Measurements from ENCODE around the gene PLEKHM1. TPM values are rescaled to one million over a fixed set of nuclear protein-coding genes. Genes with fewer than 3 reads are reported as not detected.

PLEKHM1 gene
- total and polyA plus RNA-seq, 10 donors, result 7.4 to 121 (median 80.0) TPM

DNA sequence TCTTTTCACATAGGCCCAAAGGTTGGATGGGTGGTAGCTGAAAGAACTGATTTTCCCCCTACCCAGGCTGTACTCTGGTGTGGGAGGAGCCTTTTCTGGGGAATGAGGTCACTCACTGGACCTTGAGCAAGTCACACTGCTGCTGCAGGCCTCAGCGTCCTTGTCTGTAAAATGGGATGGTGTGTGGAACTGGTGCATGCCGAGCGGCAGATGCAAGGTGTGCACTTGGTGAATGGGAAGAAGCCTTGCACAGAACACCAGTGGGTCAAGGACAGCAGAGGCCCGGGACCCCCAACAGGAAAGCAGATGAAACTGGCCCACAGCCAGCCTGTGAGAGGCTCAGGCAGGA, 96.0 kb downstream of the PLEKHM1 start:
- H3K36me3 ChIP-seq, result peaks cover 0 to 63% (median 58%) of the 10 kb centered on the region in 6 donors
- peaks cover 6 to 18% (median 8%) of the 10 kb centered on the region in 6 donors for H3K4me1 ChIP-seq
- no peak for DNase-seq
- TF ChIP-seq POLR2AphosphoS5 (IDR thresholded peaks at IDR 0.05) (no peak), POLR2A (IDR thresholded peaks at IDR 0.05) (no peak)
- TF ChIP-seq, protein P1, sequence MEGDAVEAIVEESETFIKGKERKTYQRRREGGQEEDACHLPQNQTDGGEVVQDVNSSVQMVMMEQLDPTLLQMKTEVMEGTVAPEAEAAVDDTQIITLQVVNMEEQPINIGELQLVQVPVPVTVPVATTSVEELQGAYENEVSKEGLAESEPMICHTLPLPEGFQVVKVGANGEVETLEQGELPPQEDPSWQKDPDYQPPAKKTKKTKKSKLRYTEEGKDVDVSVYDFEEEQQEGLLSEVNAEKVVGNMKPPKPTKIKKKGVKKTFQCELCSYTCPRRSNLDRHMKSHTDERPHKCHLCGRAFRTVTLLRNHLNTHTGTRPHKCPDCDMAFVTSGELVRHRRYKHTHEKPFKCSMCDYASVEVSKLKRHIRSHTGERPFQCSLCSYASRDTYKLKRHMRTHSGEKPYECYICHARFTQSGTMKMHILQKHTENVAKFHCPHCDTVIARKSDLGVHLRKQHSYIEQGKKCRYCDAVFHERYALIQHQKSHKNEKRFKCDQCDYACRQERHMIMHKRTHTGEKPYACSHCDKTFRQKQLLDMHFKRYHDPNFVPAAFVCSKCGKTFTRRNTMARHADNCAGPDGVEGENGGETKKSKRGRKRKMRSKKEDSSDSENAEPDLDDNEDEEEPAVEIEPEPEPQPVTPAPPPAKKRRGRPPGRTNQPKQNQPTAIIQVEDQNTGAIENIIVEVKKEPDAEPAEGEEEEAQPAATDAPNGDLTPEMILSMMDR (IDR thresholded peaks at IDR 0.05 in 8 of 11, conservative IDR thresholded peaks at IDR 0.05 in 3 of 11), result no peak
- intact Hi-C loops (cut with DNase I; ENCODE audit: low total_unique reads), result no loop called here
- peak overlapping the region in 1 of 8 donors; percentile 17 for H3K27ac ChIP-seq
- H3K27me3 ChIP-seq (replicated peaks in 1 of 7), result peaks cover 0 to 3% (median 0%) of the 10 kb centered on the region in 7 donors
- no peak overlapping the region for H3K4me3 ChIP-seq
- WGBS, 5 donors, result 69 to 83% (median 71%) methylated on average over 4 of the region's 4 CpGs
- no peaks in the 10 kb centered on the region for H3K9me3 ChIP-seq

DNA sequence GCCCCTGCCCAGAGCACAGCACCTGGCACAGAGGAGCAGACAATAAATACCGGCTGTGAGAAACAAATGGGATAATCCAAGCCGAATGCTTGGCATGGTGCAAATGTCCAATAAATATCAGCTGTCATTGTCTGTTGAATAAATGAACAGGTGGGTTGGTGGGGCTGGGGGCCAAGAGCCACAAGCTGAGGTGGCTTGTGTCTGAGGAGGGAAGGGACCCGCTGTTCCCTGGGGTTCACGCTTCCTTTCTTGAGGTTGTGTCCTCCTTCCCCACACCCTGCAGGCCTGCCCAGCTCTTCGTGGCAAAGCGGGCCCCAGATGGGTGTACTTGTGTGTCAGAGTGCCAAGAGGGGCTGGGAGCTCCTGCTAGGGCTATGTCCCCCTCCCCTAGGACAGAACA, 96.4 kb downstream of the PLEKHM1 start:
- no peak overlapping the region for H3K4me3 ChIP-seq
- peaks cover 6 to 18% (median 8%) of the 10 kb centered on the region in 6 donors for H3K4me1 ChIP-seq
- WGBS, 5 donors, result 77 to 91% (median 86%) methylated on average over 6 of the region's 6 CpGs
- H3K9me3 ChIP-seq, result no peaks in the 10 kb centered on the region
- TF ChIP-seq POLR2AphosphoS5 (IDR thresholded peaks at IDR 0.05), result peak in 1 of 3 donors; percentile 14
- TF ChIP-seq, protein P1 (IDR thresholded peaks at IDR 0.05 in 8 of 11, conservative IDR thresholded peaks at IDR 0.05 in 3 of 11), result no peak
- TF ChIP-seq POLR2A (IDR thresholded peaks at IDR 0.05), result no peak
- H3K27me3 ChIP-seq (replicated peaks in 1 of 7), result peaks cover 0 to 8% (median 0%) of the 10 kb centered on the region in 7 donors
- H3K27ac ChIP-seq, result no peak overlapping the region
- intact Hi-C loops (cut with DNase I; ENCODE audit: low total_unique reads), result no loop called here
- H3K36me3 ChIP-seq, result peaks cover 0 to 58% (median 54%) of the 10 kb centered on the region in 6 donors
- no peak for DNase-seq

DNA sequence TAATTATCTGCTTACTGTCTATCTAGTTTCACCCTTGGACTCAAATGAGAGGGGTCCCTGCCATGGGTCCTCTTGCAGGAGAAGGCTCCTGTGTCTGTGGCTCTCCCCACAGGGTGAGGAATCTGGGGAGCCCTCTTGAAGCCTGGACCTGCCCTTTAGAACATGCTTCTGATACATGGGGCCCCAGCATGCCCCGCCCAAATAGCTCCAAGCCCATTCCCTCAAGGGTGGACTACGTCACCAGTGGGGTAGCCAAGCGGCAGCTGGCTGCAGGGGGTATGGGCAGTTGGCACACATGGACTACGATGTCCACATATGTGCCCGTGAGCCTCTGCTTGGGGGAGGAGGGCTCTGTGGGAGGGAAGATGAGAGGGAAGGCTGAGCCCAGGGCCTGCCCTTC, 97.1 kb downstream of the PLEKHM1 start:
- Histone ChIP-seq H3K4me3 (no peak overlapping the region), H3K27me3 (replicated peaks in 1 of 7) (peaks cover 0 to 14% (median 2%) of the 10 kb centered on the region in 7 donors), H3K4me1 (peaks cover 6 to 18% (median 8%) of the 10 kb centered on the region in 6 donors), H3K9me3 (no peaks in the 10 kb centered on the region), H3K36me3 (peaks cover 0 to 52% (median 48%) of the 10 kb centered on the region in 6 donors), H3K27ac (no peak overlapping the region)
- intact Hi-C loops (cut with DNase I; ENCODE audit: low total_unique reads), result no loop called here
- TF ChIP-seq POLR2A (IDR thresholded peaks at IDR 0.05), result no peak
- peak in 2 of 3 donors; percentile 21 to 53 for TF ChIP-seq POLR2AphosphoS5 (IDR thresholded peaks at IDR 0.05)
- WGBS, 5 donors, result 89 to 99% (median 94%) methylated on average over 5 of the region's 5 CpGs
- no peak for DNase-seq

DNA sequence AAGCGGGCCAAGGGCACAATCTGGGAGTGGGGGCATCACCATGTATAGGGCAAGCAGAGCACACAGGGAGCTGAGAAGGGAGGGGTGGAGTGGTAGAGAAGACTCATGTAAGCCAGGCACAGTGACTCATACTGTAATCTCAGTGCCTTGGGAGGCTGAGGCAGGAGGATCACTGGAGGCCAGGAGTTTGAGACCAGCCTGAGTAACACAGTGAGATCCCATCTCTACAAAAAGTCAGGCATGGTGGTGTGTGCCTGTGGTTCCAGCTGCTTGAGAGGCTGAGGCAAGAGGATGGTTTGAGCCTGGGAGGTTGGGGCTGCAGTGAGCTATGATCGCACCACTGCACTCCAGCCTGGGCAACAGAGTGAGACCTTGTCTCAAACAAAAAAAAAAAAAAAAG, 98.6 kb downstream of the PLEKHM1 start:
- Histone ChIP-seq H3K4me1 (peaks cover 6 to 18% (median 8%) of the 10 kb centered on the region in 6 donors), H3K27me3 (replicated peaks in 1 of 7) (peaks cover 0 to 29% (median 4%) of the 10 kb centered on the region in 7 donors), H3K9me3 (no peaks in the 10 kb centered on the region), H3K36me3 (peaks cover 0 to 37% (median 33%) of the 10 kb centered on the region in 6 donors), H3K4me3 (no peak overlapping the region), H3K27ac (no peak overlapping the region)
- DNase-seq, result no peak
- intact Hi-C loops (cut with DNase I; ENCODE audit: low total_unique reads), result no loop called here
- TF ChIP-seq, protein P1 (IDR thresholded peaks at IDR 0.05 in 8 of 11, conservative IDR thresholded peaks at IDR 0.05 in 3 of 11), result no peak
- TF ChIP-seq POLR2AphosphoS5 (IDR thresholded peaks at IDR 0.05), result no peak
- TF ChIP-seq POLR2A (IDR thresholded peaks at IDR 0.05), result no peak
- 84 to 97% (median 92%) methylated on average over 2 of the region's 2 CpGs for whole genome bisulfite sequencing, 5 donors

Measured in spleen (tissue), 11 donors.